ENCODE data around the gene COL9A1. TPM values are rescaled to one million over a fixed set of nuclear protein-coding genes. Genes with fewer than 3 reads are reported as not detected.

Gene COL9A1
- total RNA-seq, 1 donor from 2014 or later: 0.08 TPM

- Histone ChIP-seq H3K36me3 (no peaks in the 10 kb centered on the region), H3K4me1 (no peaks in the 10 kb centered on the region), H3K9me3 (replicated peaks) (no peaks in the 10 kb centered on the region), H3K27ac (replicated peaks) (no peak overlapping the region), H3K4me3 (no peak overlapping the region), H3K27me3 (ENCODE audit: low read depth) (peaks cover 12% of the 10 kb centered on the region)
- intact Hi-C loops (cut with micrococcal nuclease): loop anchor here (10.0 kb wide), 1 partner anchor 144 kb away; no protein-coding TSS in a partner anchor
- peak; percentile 86 for TF ChIP-seq CTCF (IDR thresholded peaks at IDR 0.05; ENCODE audit: borderline replicate concordance)
- no peak for DNase-seq
These were observed 81.7 kb downstream of the COL9A1 start for GRCh38 chr6:70221025-70221714.

GRCh38 chr6:70219943-70220613 lies 82.8 kb downstream of the COL9A1 start:
- Histone ChIP-seq H3K4me1 (no peaks in the 10 kb centered on the region), H3K36me3 (no peaks in the 10 kb centered on the region), H3K9me3 (replicated peaks) (no peaks in the 10 kb centered on the region), H3K27me3 (ENCODE audit: low read depth) (peaks cover 12% of the 10 kb centered on the region), H3K27ac (replicated peaks) (no peak overlapping the region), H3K4me3 (no peak overlapping the region)
- no peak for DNase-seq
- no peak for TF ChIP-seq CTCF (IDR thresholded peaks at IDR 0.05; ENCODE audit: borderline replicate concordance)
- intact Hi-C loops (cut with micrococcal nuclease): loop anchor here (10.0 kb wide), 1 partner anchor 145 kb away; no protein-coding TSS in a partner anchor

- H3K27ac ChIP-seq (replicated peaks): no peak overlapping the region
- intact Hi-C loops (cut with micrococcal nuclease): no loop called here
- no peak for TF ChIP-seq CTCF (IDR thresholded peaks at IDR 0.05; ENCODE audit: borderline replicate concordance)
These were observed 86.1 kb downstream of the COL9A1 start for GRCh38 chr6:70216767-70217166.

GRCh38 chr6:70215460-70216108 lies 87.3 kb downstream of the COL9A1 start:
- Histone ChIP-seq H3K27me3 (ENCODE audit: low read depth) (peaks cover 12% of the 10 kb centered on the region), H3K9me3 (replicated peaks) (no peaks in the 10 kb centered on the region), H3K4me1 (no peaks in the 10 kb centered on the region), H3K36me3 (no peaks in the 10 kb centered on the region), H3K4me3 (no peak overlapping the region), H3K27ac (replicated peaks) (no peak overlapping the region)
- intact Hi-C loops (cut with micrococcal nuclease): no loop called here
- TF ChIP-seq CTCF (IDR thresholded peaks at IDR 0.05; ENCODE audit: borderline replicate concordance): no peak
- DNase-seq: no peak

More at GRCh38 chr6:70216767-70217166, 86.1 kb downstream of the COL9A1 start:
- H3K27me3 ChIP-seq (ENCODE audit: low read depth): peaks cover 12% of the 10 kb centered on the region
- no peak overlapping the region for H3K4me3 ChIP-seq
- no peak for DNase-seq
- H3K4me1 ChIP-seq: no peaks in the 10 kb centered on the region
- H3K9me3 ChIP-seq (replicated peaks): no peaks in the 10 kb centered on the region
- H3K36me3 ChIP-seq: no peaks in the 10 kb centered on the region

GRCh38 chr6:70210462-70210861 lies 92.4 kb downstream of the COL9A1 start:
- DNase-seq: no peak
- TF ChIP-seq CTCF (IDR thresholded peaks at IDR 0.05; ENCODE audit: borderline replicate concordance): peak; percentile 37

More at GRCh38 chr6:70210462-70210861, 92.4 kb downstream of the COL9A1 start:
- intact Hi-C loops (cut with micrococcal nuclease): no loop called here
- no peak overlapping the region for H3K4me3 ChIP-seq
- no peaks in the 10 kb centered on the region for H3K4me1 ChIP-seq
- no peak overlapping the region for H3K27ac ChIP-seq (replicated peaks)
- H3K27me3 ChIP-seq (ENCODE audit: low read depth): no peaks in the 10 kb centered on the region
- H3K9me3 ChIP-seq (replicated peaks): no peaks in the 10 kb centered on the region
- H3K36me3 ChIP-seq: no peaks in the 10 kb centered on the region
